Breast epithelium (tissue), 4 donors: ENCODE data around the gene RILPL2. TPM values are rescaled to one million over a fixed set of nuclear protein-coding genes. Genes with fewer than 3 reads are reported as not detected.
"Not testable (repeated sequence)": the region's sequence is repeated elsewhere in the genome, so short reads cannot be mapped to it uniquely, and the experiment has no call there.

Experiments used
- DNase-seq, 2 donors: peaks; one replicate each; pipeline ENCODE4 v3.0.0-alpha.2; 2019; ENCODE audit warnings: low spot score in 2 of 2
- H3K27ac ChIP-seq, 2 donors: fragments of 200-600 bp; sonication (generic) in 1 of 2; one replicate each; pipeline ENCODE4 v1.5.1; 2016 to 2019; ENCODE audit warnings: mild to moderate bottlenecking in 1 of 2
- H3K27me3 ChIP-seq, 2 donors: fragments of 200-600 bp; sonication (generic) in 1 of 2; one replicate each; pipeline versions ENCODE4 v1.5.1 to v1.6.0; 2017 to 2019; ENCODE audit warnings: control low read depth in 1 of 2, mild to moderate bottlenecking in 1 of 2
- H3K36me3 ChIP-seq: fragments of 200-600 bp; one replicate; pipeline ENCODE4 v1.5.1; 2019
- H3K4me1 ChIP-seq, 2 donors: fragments of 200-600 bp; sonication (generic); one replicate each; pipeline ENCODE4 v1.5.1; 2016 to 2019; ENCODE audit warnings: control low read depth in 1 of 2
- H3K4me3 ChIP-seq, 3 donors: fragments of 200-600 bp; sonication (generic); 1 replicate in 2 of 3; 2 replicates in 1 of 3; pipeline ENCODE4 v1.5.1; 2016 to 2019; ENCODE audit warnings: mild to moderate bottlenecking in 3 of 3, moderate library complexity in 2 of 3
- H3K9me3 ChIP-seq, 2 donors: fragments of 200-600 bp; sonication (generic) in 1 of 2; one replicate each; pipeline ENCODE4 v1.5.1; 2016 to 2019; ENCODE audit warnings: control low read depth in 1 of 2
- CTCF ChIP-seq, 3 donors: fragments of 450-650 bp; IDR thresholded peaks; one replicate each; pipeline ENCODE4 v1.5.1; 2016 to 2017; ENCODE audit warnings: antibody characterized with exemption in 3 of 3, mild to moderate bottlenecking in 3 of 3, moderate library complexity in 3 of 3
- POLR2A ChIP-seq: fragments of 450-650 bp; IDR thresholded peaks from one replicate; pipeline ENCODE4 v1.6.1; 2016; ENCODE audit warnings: antibody characterized with exemption, mild to moderate bottlenecking, moderate library complexity
- POLR2AphosphoS5 ChIP-seq, 3 donors: sonication (generic); formaldehyde crosslinking; IDR thresholded peaks; one replicate each; pipeline ENCODE4 v1.6.1; 2017; ENCODE audit warnings: antibody characterized with exemption in 3 of 3
- intact Hi-C: fragments of 100-400 bp; cut with DNase I; formaldehyde crosslinking; loops from one replicate; pipeline ENCODE4 v1.15.1; 2023; ENCODE audit warnings: low total_unique reads
- total RNA-seq, 3 donors: library from RNA; depleted of rRNA; stranded (reverse); fragments of >200 nt; gene quantifications; one replicate each; pipeline ENCODE4 v1.1.0, GENCODE V29; 2016

RILPL2 gene
- total RNA-seq, 3 donors from 2014 or later = 8.9 to 11.8 (median 9.1) TPM

- Histone ChIP-seq H3K36me3 (no peaks in the 10 kb centered on the region), H3K4me1 (peaks cover 0 to 6% of the 10 kb centered on the region in 2 donors), H3K27me3 (no peaks in the 10 kb centered on the region), H3K27ac (peak overlapping the region in 1 of 2 donors; percentile 21), H3K9me3 (no peaks in the 10 kb centered on the region), H3K4me3 (no peak overlapping the region)
- intact Hi-C loops = loop anchor here (10.0 kb wide), 1 partner anchor 92 kb away; no protein-coding TSS in a partner anchor
- DNase-seq = no peak
- TF ChIP-seq POLR2A = no peak
- TF ChIP-seq POLR2AphosphoS5 (IDR thresholded peaks at IDR 0.05) = no peak
- no peak for TF ChIP-seq CTCF (IDR thresholded peaks at IDR 0.05)
Observed at GRCh38 chr12:123382684-123383083, 53.8 kb downstream of the RILPL2 start.

DNA sequence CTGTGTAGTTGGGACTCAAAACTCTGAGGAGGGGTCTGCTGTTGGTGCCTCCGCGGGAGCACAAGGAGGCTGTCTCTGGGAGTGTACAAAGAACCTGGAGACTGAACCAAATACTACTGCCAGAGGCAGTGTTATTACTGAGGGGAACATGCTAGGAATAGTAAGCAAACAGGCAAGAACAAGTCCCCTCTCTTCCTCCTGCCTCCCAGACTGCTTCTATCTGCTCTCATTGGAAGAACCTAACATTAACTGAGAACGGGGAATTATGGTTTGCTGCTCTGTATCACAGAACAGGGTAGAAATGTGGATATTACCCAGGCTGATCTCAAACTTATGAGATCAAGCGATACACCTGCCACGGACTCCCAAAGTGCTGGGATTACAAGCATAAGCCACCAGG lies 57.1 kb downstream of the RILPL2 start:
- intact Hi-C loops = no loop called here
- DNase-seq = no peak
- Histone ChIP-seq H3K4me3 (no peak overlapping the region), H3K4me1 (no peaks in the 10 kb centered on the region), H3K27ac (peak overlapping the region; percentile 45 to 58), H3K27me3 (no peaks in the 10 kb centered on the region), H3K36me3 (no peaks in the 10 kb centered on the region), H3K9me3 (no peaks in the 10 kb centered on the region)
- no peak for TF ChIP-seq POLR2A

GRCh38 chr12:123372415-123372814 lies 64.1 kb downstream of the RILPL2 start:
- H3K4me3 ChIP-seq, DNase-seq, H3K27ac ChIP-seq, H3K4me1 ChIP-seq, H3K36me3 ChIP-seq, H3K9me3 ChIP-seq, H3K27me3 ChIP-seq: not testable (repeated sequence)
- intact Hi-C loops = loop anchor here (5.0 kb wide), 1 partner anchor 360 kb away; no protein-coding TSS in a partner anchor

- intact Hi-C loops = loop anchor here (5.0 kb wide), 1 partner anchor 360 kb away; no protein-coding TSS in a partner anchor
- not testable (repeated sequence) for DNase-seq, H3K4me1 ChIP-seq, H3K27me3 ChIP-seq, H3K9me3 ChIP-seq, H3K27ac ChIP-seq, H3K4me3 ChIP-seq, H3K36me3 ChIP-seq
Observed at GRCh38 chr12:123371667-123372368, 64.7 kb downstream of the RILPL2 start.

DNA sequence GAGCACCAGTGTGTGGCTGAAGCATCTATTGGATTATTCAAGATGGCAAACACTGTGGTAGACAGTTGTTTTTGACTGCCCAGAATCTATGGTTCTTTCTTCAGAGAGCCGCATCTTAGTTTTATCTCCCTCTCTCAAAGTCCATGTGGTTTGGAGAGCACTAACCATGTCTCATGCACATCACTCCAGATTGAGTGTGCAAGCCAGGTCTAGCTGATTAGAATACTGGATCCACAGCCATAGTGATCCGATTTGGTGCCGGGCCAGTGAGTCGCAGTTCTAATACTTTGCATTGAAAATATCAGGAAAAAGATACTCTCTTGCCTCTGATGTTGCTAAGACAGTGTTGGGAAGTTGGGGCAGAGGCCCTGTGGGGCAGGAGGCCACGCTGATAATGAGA lies 67.3 kb downstream of the RILPL2 start:
- Histone ChIP-seq H3K27me3 (no peaks in the 10 kb centered on the region), H3K4me1 (peaks cover 0 to 4% of the 10 kb centered on the region in 2 donors), H3K9me3 (no peaks in the 10 kb centered on the region), H3K27ac (no peak overlapping the region), H3K36me3 (no peaks in the 10 kb centered on the region), H3K4me3 (no peak overlapping the region)
- no peak for TF ChIP-seq POLR2AphosphoS5 (IDR thresholded peaks at IDR 0.05)
- no peak for TF ChIP-seq POLR2A
- TF ChIP-seq CTCF (IDR thresholded peaks at IDR 0.05) = no peak
- DNase-seq = no peak
- intact Hi-C loops = no loop called here

DNA sequence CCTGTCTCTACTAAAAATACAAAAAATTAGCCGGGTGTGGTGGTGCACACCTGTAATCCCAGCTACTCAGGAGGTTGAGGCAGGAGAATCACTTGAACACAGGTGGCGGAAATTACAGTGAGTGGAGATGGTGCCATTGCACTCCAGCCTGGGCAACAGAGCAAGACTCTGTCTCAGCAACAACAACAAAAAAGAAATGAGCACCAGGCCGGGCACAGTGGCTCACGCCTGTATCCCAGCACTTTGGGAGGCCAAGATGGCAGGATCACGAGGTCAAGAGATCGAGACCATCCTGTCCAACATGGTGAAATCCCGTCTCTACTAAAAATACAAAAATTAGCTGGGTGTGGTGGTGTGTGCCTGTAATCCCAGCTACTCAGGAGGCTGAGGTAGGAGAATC lies 68.1 kb downstream of the RILPL2 start:
- H3K36me3 ChIP-seq, H3K9me3 ChIP-seq, intact Hi-C loops, H3K27ac ChIP-seq, DNase-seq, H3K27me3 ChIP-seq, H3K4me1 ChIP-seq, H3K4me3 ChIP-seq: not testable (repeated sequence)

DNA sequence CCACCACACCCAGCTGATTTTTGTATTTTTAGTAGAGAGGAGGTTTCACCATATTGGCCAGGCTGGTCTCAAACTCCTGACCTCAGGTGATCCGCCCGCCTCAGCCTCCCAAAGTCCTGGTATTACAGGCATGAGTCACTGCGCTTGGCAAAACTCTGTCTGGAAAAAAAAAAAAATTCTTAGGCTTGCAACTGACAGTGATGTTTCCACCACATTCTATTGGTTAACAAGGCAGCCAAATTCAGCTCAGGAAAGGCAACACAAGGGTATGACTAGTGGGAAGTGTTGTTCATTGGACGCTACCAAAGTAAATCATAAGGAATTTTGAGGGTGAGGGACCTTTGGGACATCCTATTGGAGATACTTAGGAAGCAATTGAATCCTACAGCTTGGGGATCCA lies 69.0 kb downstream of the RILPL2 start:
- Histone ChIP-seq H3K36me3 (no peaks in the 10 kb centered on the region), H3K27ac (peak overlapping the region; percentile 14 to 48), H3K4me3 (no peak overlapping the region), H3K4me1 (peaks cover 0 to 10% of the 10 kb centered on the region in 2 donors), H3K9me3 (no peaks in the 10 kb centered on the region), H3K27me3 (no peaks in the 10 kb centered on the region)
- no peak for TF ChIP-seq POLR2AphosphoS5 (IDR thresholded peaks at IDR 0.05)
- no peak for DNase-seq
- intact Hi-C loops = no loop called here

Other genes with a start within 250 kb of the RILPL2 start
- gene MPHOSPH9, start 203.5 kb downstream of the RILPL2 start, total RNA-seq = 10 to 100 TPM; 19.0 to 28.6 (median 21.7) TPM
- gene MTRFR, start 203.2 kb downstream of the RILPL2 start, total RNA-seq = 1 to 10 TPM; 5.6 to 8.8 (median 8.6) TPM
- gene CDK2AP1, start 164.8 kb downstream of the RILPL2 start, total RNA-seq = 100 to 1,000 TPM in 2 of 3 donors, 10 to 100 TPM in 1; 81.3 to 133 (median 118) TPM
- 10 to 100 TPM; 20.3 to 31.0 (median 22.9) TPM for gene SBNO1, start 71.8 kb downstream of the RILPL2 start, total RNA-seq
- gene KMT5A, start 52.6 kb downstream of the RILPL2 start, total RNA-seq = 10 to 100 TPM; 27.4 to 53.0 (median 31.1) TPM
- 10 to 100 TPM; 14.6 to 24.1 (median 17.7) TPM for gene SNRNP35, start 21.5 kb upstream of the RILPL2 start, total RNA-seq
- gene RILPL1, start 97.0 kb upstream of the RILPL2 start, total RNA-seq = 10 to 100 TPM; 14.4 to 15.1 (median 14.7) TPM
- gene TMED2, start 147.9 kb upstream of the RILPL2 start, total RNA-seq = 100 to 1,000 TPM; 137 to 153 (median 152) TPM
- 10 to 100 TPM; 17.3 to 36.4 (median 19.7) TPM for gene DDX55, start 165.4 kb upstream of the RILPL2 start, total RNA-seq
- 100 to 1,000 TPM; 133 to 162 (median 147) TPM for gene EIF2B1, start 197.0 kb upstream of the RILPL2 start, total RNA-seq
- gene GTF2H3, start 197.1 kb upstream of the RILPL2 start, total RNA-seq = 10 to 100 TPM; 13.0 to 28.1 (median 23.3) TPM
- gene TCTN2, start 234.4 kb upstream of the RILPL2 start, total RNA-seq = 10 to 100 TPM; 11.5 to 22.2 (median 13.1) TPM